SH-SY5Y (cell line): ENCODE data around the gene PHLPP1.

Experiments used
- GATA2 ChIP-seq: IDR thresholded peaks from 2 replicates; pipeline ENCODE4 v1.6.1; 2011; ENCODE audit warnings: mild to moderate bottlenecking, low read depth, low read length
- GATA3 ChIP-seq: IDR thresholded peaks from 2 replicates; pipeline ENCODE4 v1.6.1; 2011; ENCODE audit warnings: low read depth, mild to moderate bottlenecking, low read length, moderate library complexity

The PHLPP1 gene

GRCh38 chr18:62991959-62992358 is 276.6 kb downstream of the PHLPP1 start:
- TF ChIP-seq GATA2 (no peak), GATA3 (no peak)

DNA sequence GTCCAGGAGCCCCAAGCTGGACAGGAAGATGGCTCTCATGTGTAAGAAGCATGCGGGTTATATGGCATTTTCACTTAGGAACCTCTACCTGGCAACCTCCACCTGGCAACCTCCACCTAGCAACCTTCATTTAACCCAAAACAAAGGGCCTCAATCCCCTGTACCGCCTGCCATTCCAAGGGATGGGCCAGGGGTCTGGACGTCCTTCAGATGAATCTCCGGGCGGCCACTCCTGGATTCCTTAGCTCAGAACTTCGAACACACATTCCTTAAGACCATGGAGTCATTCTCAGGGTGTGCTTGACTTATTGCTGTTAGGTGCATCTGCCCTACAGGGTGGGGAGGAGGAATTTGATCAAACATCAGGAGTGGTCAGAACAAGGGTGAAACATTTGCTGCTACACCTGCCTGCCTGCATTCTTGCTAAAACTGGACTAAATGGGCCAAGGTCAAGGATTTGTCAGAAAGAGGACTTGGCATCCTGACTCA is 277.6 kb downstream of the PHLPP1 start:
- TF ChIP-seq GATA3 (no peak), GATA2 (no peak)

DNA sequence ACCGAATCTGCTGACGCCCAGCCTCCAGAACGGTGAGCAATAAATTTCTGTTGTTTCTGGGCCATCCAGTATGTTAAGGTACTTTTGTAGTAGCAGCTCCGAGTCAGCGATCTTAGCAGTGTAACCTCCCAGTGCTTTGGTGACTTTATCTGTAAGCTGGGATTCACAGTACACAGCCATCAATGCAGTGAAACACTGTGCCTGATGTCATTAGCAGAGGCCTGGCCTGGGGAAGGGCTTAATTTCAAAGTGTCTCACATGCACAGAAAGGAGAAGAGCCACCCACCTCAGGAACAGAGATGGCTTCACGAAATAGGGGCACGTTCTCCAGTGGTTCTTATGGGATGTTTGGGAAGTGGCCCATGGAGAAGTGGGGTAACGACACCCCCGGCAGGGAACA is 281.2 kb downstream of the PHLPP1 start:
- no peak for TF ChIP-seq GATA3
- TF ChIP-seq GATA2, result no peak

DNA sequence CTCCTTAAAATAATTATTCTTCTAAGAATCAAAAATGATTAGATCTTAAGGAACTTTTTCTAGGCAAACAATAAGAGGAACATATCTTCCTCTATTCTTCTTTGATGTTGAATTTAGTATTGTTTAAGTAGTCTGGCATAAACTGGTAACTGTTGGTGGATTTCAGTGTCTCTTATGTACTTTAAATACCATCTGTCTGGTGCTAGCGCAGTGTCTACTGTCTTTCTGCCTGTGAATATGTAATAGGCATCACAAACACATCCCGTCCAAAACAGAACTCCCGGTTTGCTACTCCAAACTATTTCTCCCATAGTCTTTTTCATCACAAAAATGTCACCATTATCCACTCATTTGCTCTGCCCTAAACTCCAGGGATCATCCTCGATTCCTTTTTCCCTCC is 281.7 kb downstream of the PHLPP1 start:
- TF ChIP-seq GATA3, result no peak
- TF ChIP-seq GATA2, result no peak

DNA sequence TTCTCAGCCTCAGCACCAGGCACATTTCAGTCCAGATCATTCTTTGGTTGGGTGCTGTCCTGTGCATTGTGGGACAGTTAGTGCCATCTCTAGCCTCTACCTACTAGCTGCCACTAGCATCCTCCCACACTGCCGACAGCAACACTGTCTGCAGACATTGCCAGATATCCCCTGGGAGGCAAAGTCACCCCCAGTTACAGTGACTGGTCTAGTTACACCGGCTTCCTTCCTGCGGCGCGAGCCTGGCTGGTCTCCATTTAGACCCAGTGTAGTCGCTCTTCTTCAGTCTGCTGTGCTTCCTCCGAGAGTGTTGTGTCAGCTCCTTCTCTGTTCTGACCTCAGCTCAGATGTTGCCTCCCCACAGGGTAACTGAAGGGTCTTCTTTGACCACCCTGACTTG is 283.1 kb downstream of the PHLPP1 start:
- TF ChIP-seq GATA2 (no peak), GATA3 (no peak)

- TF ChIP-seq GATA3 (no peak), GATA2 (no peak)
Observed at GRCh38 chr18:62999392-62999791, 284.1 kb downstream of the PHLPP1 start.

DNA sequence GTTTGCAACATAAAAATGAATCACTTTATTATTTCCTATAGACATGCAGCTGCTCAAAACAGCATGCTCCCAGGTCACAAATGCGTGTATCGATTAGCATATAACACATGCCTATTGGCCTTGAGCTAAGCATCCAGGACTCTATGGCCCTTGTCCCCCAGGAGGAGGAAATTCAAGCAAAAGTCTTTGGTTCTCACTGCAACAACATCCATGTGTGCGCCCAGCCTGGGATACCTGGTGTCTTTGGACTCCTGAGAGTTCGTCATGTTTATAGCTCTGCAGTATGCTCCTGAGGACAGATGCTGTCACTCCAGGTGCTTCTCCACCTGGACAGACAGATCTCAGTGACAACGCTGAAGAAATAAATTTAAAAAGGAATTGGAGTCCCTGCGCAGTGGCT is 284.6 kb downstream of the PHLPP1 start:
- TF ChIP-seq GATA2, result no peak
- TF ChIP-seq GATA3, result no peak

GRCh38 chr18:63000839-63001238 is 285.5 kb downstream of the PHLPP1 start:
- TF ChIP-seq GATA2 (no peak), GATA3 (no peak)

- TF ChIP-seq GATA2, result no peak
- TF ChIP-seq GATA3, result no peak
Observed at GRCh38 chr18:63001861-63002260, 286.5 kb downstream of the PHLPP1 start.

DNA sequence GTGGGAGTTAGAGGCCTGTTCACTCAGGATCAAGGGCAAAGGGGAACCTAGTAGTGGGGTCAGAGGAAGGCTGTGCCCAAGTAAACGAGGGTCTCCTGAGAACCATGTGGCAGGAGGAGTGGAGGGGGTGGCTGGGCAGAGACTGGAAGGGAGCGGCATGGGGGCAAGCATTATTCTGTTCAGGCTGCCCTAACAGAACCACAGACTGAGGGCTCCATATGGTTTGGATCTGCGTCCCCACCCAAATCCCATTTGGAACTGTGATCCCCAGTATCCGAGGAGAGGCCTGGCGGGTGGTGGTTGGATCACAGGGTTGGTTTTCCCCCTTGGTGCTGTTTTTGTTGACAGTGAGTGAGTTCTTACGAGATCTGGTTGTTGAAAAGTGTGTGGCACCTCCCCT is 287.0 kb downstream of the PHLPP1 start:
- TF ChIP-seq GATA3 (no peak), GATA2 (no peak)

GRCh38 chr18:63002803-63003445 is 287.6 kb downstream of the PHLPP1 start:
- no peak for TF ChIP-seq GATA3
- TF ChIP-seq GATA2, result no peak

GRCh38 chr18:63003899-63004298 is 288.6 kb downstream of the PHLPP1 start:
- TF ChIP-seq GATA2 (no peak), GATA3 (no peak)

GRCh38 chr18:63004466-63005089 is 289.2 kb downstream of the PHLPP1 start:
- TF ChIP-seq GATA2 (no peak), GATA3 (no peak)

DNA sequence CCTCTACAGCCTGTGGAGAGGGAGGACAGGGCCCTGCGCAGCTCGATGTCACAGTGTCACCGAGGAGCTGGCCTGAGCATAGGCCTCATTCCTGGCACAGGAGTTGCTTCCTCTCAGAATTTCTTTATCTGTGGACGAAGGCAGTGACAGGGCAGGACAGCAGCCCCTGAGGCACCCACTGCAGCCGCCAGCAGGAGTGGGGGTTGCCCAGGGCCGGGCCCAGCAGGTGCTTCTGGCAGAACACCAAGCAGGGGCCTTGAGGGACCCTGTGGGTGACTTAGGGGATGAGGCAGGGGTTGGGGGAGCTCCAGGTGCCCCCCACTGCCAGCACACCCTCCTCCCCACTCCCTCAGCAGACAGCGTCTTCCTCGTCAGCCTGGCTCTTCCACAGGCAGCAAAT is 290.0 kb downstream of the PHLPP1 start:
- no peak for TF ChIP-seq GATA3
- TF ChIP-seq GATA2, result no peak

DNA sequence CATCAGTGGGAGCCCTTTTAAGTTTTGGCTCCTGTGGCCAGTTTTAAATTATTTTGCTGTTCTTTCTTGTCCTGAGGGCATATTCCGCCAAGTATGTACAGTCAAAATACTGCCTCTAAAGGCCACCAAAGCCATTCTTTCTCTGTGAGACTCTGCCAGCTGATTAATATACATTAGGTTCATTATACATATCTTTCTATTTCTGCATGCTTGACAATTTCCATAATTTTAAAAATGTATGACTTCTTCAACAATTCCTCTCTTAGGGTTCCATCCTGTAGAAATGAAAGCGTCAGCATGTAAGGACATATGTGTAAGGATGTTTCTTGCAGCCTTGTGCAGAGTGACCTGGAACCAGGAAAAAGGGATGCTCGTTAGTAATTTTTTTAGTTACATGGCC is 291.9 kb downstream of the PHLPP1 start:
- TF ChIP-seq GATA3, result no peak

DNA sequence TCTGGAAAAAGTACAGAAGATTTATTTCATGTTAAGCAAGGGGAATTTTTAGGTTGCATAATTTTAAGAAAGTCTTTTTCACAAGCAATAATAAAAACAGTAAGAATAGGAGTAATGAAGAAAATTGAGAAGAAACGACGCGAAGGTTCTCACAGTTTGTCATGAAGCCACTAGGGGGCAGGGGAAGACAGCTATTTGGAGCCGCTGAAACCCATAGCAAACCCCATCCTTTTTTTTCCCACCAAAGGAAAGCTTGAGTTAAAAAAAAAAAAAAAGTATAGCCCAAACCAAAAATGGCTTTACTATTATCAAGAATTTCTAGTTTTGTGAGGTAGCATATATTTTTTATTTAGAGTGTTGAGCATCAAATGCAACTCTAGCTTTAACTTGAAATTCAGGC is 300.9 kb downstream of the PHLPP1 start:
- TF ChIP-seq GATA3 (no peak), GATA2 (no peak)

DNA sequence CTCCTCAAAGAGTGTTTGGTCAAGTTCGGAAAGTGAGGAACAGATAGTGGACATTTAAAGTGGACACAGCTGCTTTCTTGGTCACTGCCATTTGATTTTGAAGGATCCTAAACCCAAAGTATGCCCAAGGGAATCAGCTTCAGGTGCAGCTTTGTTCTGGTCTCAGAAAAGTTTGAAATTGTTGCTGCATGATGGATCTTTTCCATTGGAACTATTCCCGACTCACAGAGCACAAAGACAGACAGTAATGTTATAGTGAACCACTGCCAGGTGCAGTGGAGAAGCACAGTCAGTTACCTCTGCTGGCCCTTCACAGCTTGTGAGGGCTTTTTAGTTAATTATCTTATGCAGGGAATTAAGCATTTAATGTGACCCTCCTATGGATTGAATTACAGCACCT is 301.7 kb downstream of the PHLPP1 start:
- TF ChIP-seq GATA2 (no peak), GATA3 (no peak)
